HFF-Myc (cell line): ENCODE measurements around the gene CTNNA3.

Experiments
- DNase-seq: peaks from one replicate; pipeline ENCODE4 v3.0.0-alpha.2; 2011; ENCODE audit warnings: low read depth; ENCODE audit errors: extremely low read depth
- H3K4me3 ChIP-seq: replicated peaks from 2 replicates; pipeline ENCODE4 v1.5.1; 2011; ENCODE audit warnings: low read depth, mild to moderate bottlenecking, control low read depth, low read length
- TF ChIP-seq, protein P1 (sequence below): IDR thresholded peaks from 2 replicates; pipeline ENCODE4 v1.5.1; 2012; ENCODE audit warnings: mild to moderate bottlenecking, low read depth, low read length, control low read depth; ENCODE audit errors: missing control alignments

CTNNA3 gene

DNA sequence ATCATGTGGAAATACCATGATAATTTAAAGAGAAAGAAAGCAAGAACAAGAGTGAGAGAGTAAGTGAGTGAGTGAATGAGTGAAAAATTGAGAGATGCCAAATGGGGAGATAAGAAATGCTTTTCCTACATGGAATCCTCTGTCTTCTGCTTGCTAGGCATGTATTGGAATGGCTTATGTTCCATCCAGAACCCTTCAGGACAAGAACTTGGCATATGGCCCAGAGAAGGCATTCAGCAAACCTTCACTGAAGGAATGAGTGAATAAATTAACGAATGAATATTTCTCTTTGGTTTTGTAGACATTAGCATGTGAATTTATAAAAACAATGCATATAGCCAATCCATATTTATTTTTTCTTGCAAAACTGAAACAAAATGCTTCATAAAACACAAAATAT is 608.0 kb downstream of the CTNNA3 start:
- DNase-seq, result no peak
- H3K4me3 ChIP-seq, result no peak overlapping the region
- TF ChIP-seq, protein P1, sequence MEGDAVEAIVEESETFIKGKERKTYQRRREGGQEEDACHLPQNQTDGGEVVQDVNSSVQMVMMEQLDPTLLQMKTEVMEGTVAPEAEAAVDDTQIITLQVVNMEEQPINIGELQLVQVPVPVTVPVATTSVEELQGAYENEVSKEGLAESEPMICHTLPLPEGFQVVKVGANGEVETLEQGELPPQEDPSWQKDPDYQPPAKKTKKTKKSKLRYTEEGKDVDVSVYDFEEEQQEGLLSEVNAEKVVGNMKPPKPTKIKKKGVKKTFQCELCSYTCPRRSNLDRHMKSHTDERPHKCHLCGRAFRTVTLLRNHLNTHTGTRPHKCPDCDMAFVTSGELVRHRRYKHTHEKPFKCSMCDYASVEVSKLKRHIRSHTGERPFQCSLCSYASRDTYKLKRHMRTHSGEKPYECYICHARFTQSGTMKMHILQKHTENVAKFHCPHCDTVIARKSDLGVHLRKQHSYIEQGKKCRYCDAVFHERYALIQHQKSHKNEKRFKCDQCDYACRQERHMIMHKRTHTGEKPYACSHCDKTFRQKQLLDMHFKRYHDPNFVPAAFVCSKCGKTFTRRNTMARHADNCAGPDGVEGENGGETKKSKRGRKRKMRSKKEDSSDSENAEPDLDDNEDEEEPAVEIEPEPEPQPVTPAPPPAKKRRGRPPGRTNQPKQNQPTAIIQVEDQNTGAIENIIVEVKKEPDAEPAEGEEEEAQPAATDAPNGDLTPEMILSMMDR, result no peak

DNA sequence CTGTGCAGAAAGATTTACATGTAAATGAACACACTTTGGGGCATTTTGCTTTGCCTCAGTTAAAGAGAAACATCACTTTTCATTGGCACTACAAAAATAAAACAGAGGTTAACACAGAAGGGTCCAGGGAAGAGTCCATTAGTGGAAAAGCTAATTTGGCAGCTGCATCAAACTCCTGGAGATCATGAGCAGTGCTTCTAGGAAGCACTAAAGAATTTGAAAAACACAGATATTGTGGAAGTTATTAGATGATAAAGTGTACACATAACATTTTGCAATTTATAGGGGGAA is 608.9 kb downstream of the CTNNA3 start:
- no peak for DNase-seq
- H3K4me3 ChIP-seq, result no peak overlapping the region
- TF ChIP-seq, protein P1, result no peak

DNA sequence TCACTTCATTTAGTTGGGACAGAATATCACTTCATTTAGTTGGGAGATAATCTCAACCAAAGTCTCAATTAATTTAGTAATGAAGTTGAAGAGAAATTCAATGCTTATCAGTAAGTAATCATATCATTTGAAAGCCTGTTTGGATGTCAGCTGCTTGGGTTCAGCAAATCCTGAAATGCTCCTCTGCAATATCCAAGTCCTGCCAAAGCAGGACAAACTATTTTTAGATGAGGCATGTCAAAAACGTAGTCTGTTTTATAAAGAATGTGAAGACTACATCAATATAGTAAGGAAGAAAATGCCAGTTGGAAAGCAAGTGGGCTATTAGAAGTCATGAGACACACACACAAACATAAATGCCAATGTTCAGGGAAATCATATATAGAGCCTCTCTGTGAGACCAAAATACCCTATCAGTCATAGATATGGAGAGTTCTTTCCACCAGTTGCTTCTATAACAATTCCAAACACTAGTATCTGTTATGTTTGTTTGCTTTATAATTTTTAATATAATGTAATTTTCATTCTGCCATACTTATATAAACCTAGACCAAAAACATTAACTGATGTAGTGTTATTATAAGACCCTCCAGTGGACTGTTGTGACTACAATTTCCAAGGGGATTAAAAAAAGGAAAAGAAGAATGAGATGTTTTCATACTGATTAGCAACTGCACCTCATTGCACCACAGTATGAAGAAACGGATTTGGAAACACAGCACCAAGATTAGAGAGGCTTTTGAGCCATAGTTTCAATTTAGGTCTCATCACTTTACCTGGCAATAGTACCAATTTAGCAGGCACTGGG is 609.5 kb downstream of the CTNNA3 start:
- TF ChIP-seq, protein P1, result no peak
- no peak overlapping the region for H3K4me3 ChIP-seq
- DNase-seq, result no peak

DNA sequence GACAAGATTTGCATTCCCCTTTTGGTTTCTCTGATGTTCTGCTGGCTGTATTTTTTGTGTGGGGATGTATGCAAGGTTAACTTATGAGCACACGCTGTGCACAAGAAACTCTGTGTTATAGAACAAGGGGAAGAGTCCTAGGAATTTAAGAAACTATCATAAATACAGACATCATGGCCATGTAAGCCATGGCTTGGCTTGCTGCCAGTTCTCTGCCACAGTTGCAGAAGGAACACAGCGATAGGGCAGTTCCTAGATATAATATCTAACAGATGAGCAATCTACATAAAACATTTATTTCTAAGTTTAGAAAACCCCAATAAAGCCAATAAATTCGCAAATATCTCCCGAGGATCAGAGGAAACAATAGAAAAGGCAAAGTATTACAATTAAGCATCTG is 616.9 kb downstream of the CTNNA3 start:
- TF ChIP-seq, protein P1, result no peak
- DNase-seq, result no peak
- H3K4me3 ChIP-seq, result no peak overlapping the region

DNA sequence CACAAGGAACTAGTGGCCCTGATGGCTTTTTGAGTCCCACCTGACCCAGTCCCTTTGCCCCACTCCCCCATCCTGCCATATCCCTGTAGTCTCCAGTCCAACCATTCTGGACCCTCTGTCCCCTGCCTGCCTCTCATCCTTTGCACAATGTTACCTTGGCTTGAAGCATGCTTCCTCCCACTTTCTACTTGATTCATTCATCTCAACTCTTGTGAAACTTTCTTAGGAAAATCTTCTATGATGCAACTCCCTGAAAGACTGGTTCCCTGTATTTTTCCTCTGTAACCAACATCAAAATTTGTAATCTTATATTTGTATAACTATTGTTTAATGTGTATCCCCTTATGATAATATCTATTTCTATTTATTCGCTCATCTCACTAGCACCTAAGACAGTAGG is 618.6 kb downstream of the CTNNA3 start:
- DNase-seq, result no peak
- no peak overlapping the region for H3K4me3 ChIP-seq
- TF ChIP-seq, protein P1, result no peak

DNA sequence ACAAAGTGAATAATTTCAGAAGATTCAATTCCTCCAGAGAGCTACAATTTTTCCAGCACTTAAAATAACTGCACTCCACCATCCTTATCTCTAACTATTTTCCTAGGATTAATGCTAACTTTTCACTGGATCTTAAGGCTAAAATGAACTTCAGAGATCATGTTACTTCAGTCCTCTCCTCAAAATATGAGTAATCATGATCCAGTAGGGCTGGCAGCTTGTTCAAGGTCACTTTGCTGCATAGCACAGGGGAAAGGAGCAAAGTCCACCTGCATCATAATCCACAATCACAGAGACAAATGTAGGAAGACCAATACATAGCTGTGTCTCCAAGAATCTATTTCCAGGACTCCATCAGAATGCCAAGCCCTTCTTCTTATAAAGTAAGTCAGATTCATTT is 619.9 kb downstream of the CTNNA3 start:
- TF ChIP-seq, protein P1, result no peak
- no peak overlapping the region for H3K4me3 ChIP-seq
- DNase-seq, result no peak

DNA sequence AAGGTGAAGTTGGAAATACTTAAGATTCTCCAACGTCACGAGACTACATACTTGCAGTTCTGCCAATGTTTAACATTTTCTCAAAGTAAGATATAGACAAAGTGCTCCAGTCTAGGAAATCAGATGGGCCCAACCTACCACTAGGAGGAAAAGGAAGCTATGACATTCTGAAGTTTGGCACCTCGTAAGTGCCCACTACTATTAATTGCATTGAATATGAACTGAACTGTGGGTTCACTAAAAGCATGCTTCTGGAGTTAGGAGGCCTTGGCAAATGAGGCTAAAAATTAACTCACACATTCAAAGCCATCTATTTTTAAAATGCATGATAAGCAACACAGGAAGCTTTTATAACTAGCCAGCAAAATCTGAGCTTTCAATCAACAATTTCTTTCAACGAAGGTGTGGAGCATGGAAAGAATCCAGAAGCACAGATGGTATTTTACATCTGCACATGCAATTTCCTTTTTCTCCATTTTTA is 620.5 kb downstream of the CTNNA3 start:
- TF ChIP-seq, protein P1, result no peak
- no peak overlapping the region for H3K4me3 ChIP-seq
- DNase-seq, result no peak
